H1 (cell line): Measurements from ENCODE around the gene EVX2. TPM values are rescaled to one million over a fixed set of nuclear protein-coding genes. Genes with fewer than 3 reads are reported as not detected.

Experiments
- CTCF ChIA-PET: fragments of 300-600 bp; sonication (Branson Sonifier 250); formaldehyde crosslinking; loops from one replicate; lab custom pipeline; 2021; ENCODE audit not compliant: partially characterized antibody; lab: Charles Lee
- POLR2A ChIA-PET: fragments of 300-600 bp; sonication (Branson Sonifier 250); formaldehyde crosslinking; loops from one replicate; lab custom pipeline; 2021; ENCODE audit warnings: inconsistent platforms; ENCODE audit not compliant: partially characterized antibody; lab: Charles Lee
- DNase-seq, 2 experiments: peaks; one replicate each; pipeline versions ENCODE4 v3.0.0 to v3.0.0-alpha.2; 2010 to 2022; ENCODE audit warnings: low spot score in 2 of 2, low read depth in 1 of 2, mixed read lengths in 1 of 2
- FAIRE-seq: peaks from 2 replicates; lab custom pipeline; 2011; peaks lifted over from hg19 to GRCh38; lab: Jason Lieb, UNC
- H2AFZ ChIP-seq: 2 replicates; pipeline ENCODE4 v1.8.1; 2012; ENCODE audit warnings: low read length, inconsistent platforms
- H2AK5ac ChIP-seq: 2 replicates; pipeline ENCODE4 v1.6.1; 2013; ENCODE audit warnings: low read depth, low read length
- H2BK120ac ChIP-seq: replicated peaks from 2 replicates; pipeline ENCODE3; 2013; ENCODE audit warnings: low read depth, low read length, inconsistent platforms
- H2BK12ac ChIP-seq: 2 replicates; pipeline ENCODE4 v1.6.1; 2013; ENCODE audit warnings: low read depth, low read length
- H2BK15ac ChIP-seq: 2 replicates; pipeline ENCODE4 v1.6.1; 2013; ENCODE audit warnings: low read length
- H2BK20ac ChIP-seq: 2 replicates; pipeline ENCODE4 v1.6.1; 2013; ENCODE audit warnings: low read length
- H2BK5ac ChIP-seq: 2 replicates; pipeline ENCODE4 v1.6.1; 2013; ENCODE audit warnings: low read depth, low read length
- H3K14ac ChIP-seq: 2 replicates; pipeline ENCODE4 v1.6.1; 2013; ENCODE audit warnings: inconsistent platforms; ENCODE audit not compliant: insufficient read length
- H3K18ac ChIP-seq: 2 replicates; pipeline ENCODE4 v1.6.1; 2013; ENCODE audit warnings: low read length; ENCODE audit errors: extremely low read depth
- H3K23ac ChIP-seq: 2 replicates; pipeline ENCODE4 v1.6.1; 2013; ENCODE audit warnings: inconsistent platforms; ENCODE audit not compliant: insufficient read length
- H3K23me2 ChIP-seq: 2 replicates; pipeline ENCODE4 v1.6.1; 2013; ENCODE audit warnings: low read depth, low read length
- H3K27ac ChIP-seq: 2 replicates; pipeline ENCODE4 v1.6.1; 2011; ENCODE audit warnings: low read depth, low read length, inconsistent platforms
- H3K27me3 ChIP-seq, 4 experiments: replicated peaks in 1 of 4; 1 replicate in 1 of 4; 2 replicates in 3 of 4; pipeline versions ENCODE4 v1.6.1 to v1.8.1; 2011 to 2013; ENCODE audit warnings: low read length in 3 of 4, mild to moderate bottlenecking in 3 of 4, inconsistent platforms in 2 of 4, mixed read lengths in 2 of 4, moderate library complexity in 1 of 4; ENCODE audit not compliant: control insufficient read depth in 3 of 4, insufficient read depth in 3 of 4; ENCODE audit errors: extremely low read depth in 1 of 4
- H3K36me3 ChIP-seq, 4 experiments: 2 replicates each; pipeline versions ENCODE4 v1.6.1 to v1.8.1; 2011 to 2013; ENCODE audit warnings: mild to moderate bottlenecking in 4 of 4, low read length in 3 of 4, moderate library complexity in 2 of 4, control low read depth in 1 of 4, inconsistent platforms in 1 of 4; ENCODE audit not compliant: insufficient read depth in 4 of 4, control insufficient read depth in 2 of 4
- H3K4ac ChIP-seq: replicated peaks from 2 replicates; pipeline ENCODE3; 2013; ENCODE audit warnings: low read length, low read depth, mixed read lengths, inconsistent platforms; ENCODE audit not compliant: insufficient read length
- H3K4me1 ChIP-seq, 4 experiments: replicated peaks in 1 of 4; 1 replicate in 1 of 4; 2 replicates in 3 of 4; pipeline versions ENCODE4 v1.6.1 to v1.8.1; 2011 to 2013; ENCODE audit warnings: low read length in 3 of 4, inconsistent platforms in 2 of 4, mixed read lengths in 1 of 4; ENCODE audit not compliant: insufficient read depth in 4 of 4, control insufficient read depth in 3 of 4
- H3K4me2 ChIP-seq, 2 experiments: 2 replicates each; pipeline versions ENCODE4 v1.6.1 to v1.8.1; 2011 to 2013; ENCODE audit warnings: low read depth in 2 of 2, low read length in 2 of 2, control low read depth in 1 of 2, inconsistent platforms in 1 of 2, mild to moderate bottlenecking in 1 of 2; ENCODE audit not compliant: insufficient read depth in 1 of 2
- H3K4me3 ChIP-seq, 4 experiments: fragments of 200-600, 300-600 bp in 1 of 4; sonication (generic), shearing (Covaris generic), sonication (Bioruptor Twin) in 1 of 4; 2 replicates each; pipeline versions ENCODE4 v1.5.1 to v1.8.1; 2011 to 2016; ENCODE audit warnings: low read length in 4 of 4, low read depth in 3 of 4, control low read depth in 2 of 4, inconsistent platforms in 2 of 4, mild to moderate bottlenecking in 2 of 4, mixed read lengths in 1 of 4, moderate library complexity in 1 of 4; ENCODE audit not compliant: insufficient read depth in 2 of 4; ENCODE audit errors: extremely low read depth in 1 of 4
- H3K56ac ChIP-seq: replicated peaks from 2 replicates; pipeline ENCODE3; 2013; ENCODE audit warnings: low read depth, mild to moderate bottlenecking, mixed read lengths, low read length, inconsistent platforms; ENCODE audit not compliant: insufficient read length
- H3K79me1 ChIP-seq: 2 replicates; pipeline ENCODE4 v1.6.1; 2013; ENCODE audit warnings: low read depth, low read length, control low read depth
- H3K79me2 ChIP-seq, 2 experiments: 2 replicates each; pipeline versions ENCODE4 v1.6.1 to v1.8.1; 2012 to 2013; ENCODE audit warnings: low read length in 2 of 2, mild to moderate bottlenecking in 2 of 2, inconsistent platforms in 1 of 2; ENCODE audit not compliant: insufficient read depth in 2 of 2, control insufficient read depth in 1 of 2
- H3K9ac ChIP-seq, 4 experiments: replicated peaks in 1 of 4; 1 replicate in 1 of 4; 2 replicates in 3 of 4; pipeline versions ENCODE4 v1.6.1 to v1.8.1; 2011 to 2013; ENCODE audit warnings: low read depth in 3 of 4, low read length in 3 of 4, control low read depth in 2 of 4, mild to moderate bottlenecking in 2 of 4, moderate library complexity in 2 of 4, inconsistent platforms in 1 of 4; ENCODE audit errors: extremely low read depth in 1 of 4
- H3K9me3 ChIP-seq, 2 experiments: 2 replicates each; pipeline versions ENCODE4 v1.6.1 to v1.8.1; 2012 to 2013; ENCODE audit warnings: mild to moderate bottlenecking in 2 of 2, moderate library complexity in 2 of 2, control low read depth in 1 of 2, inconsistent platforms in 1 of 2, low read depth in 1 of 2, low read length in 1 of 2, mixed read lengths in 1 of 2; ENCODE audit not compliant: insufficient read depth in 2 of 2
- H4K20me1 ChIP-seq, 2 experiments: replicated peaks in 1 of 2; 2 replicates each; pipeline versions ENCODE3 to v1.8.1; 2011 to 2013; ENCODE audit warnings: inconsistent platforms in 2 of 2, low read length in 2 of 2, mild to moderate bottlenecking in 1 of 2; ENCODE audit not compliant: insufficient read depth in 2 of 2, control insufficient read depth in 1 of 2
- H4K5ac ChIP-seq: 2 replicates; pipeline ENCODE4 v1.6.1; 2013; ENCODE audit warnings: low read length, low read depth, mixed read lengths, inconsistent platforms; ENCODE audit not compliant: insufficient read length
- H4K8ac ChIP-seq: 2 replicates; pipeline ENCODE4 v1.8.0; 2013; ENCODE audit warnings: mild to moderate bottlenecking, moderate library complexity, low read length, inconsistent platforms; ENCODE audit not compliant: insufficient read depth; ENCODE audit errors: extremely low read depth
- H4K91ac ChIP-seq: replicated peaks from 2 replicates; pipeline ENCODE3; 2013; ENCODE audit warnings: low read length, mixed read lengths, inconsistent platforms; ENCODE audit not compliant: insufficient read length
- ATF3 ChIP-seq: IDR thresholded peaks from 2 replicates; pipeline ENCODE4 v1.6.1; 2011; ENCODE audit warnings: low read depth, mild to moderate bottlenecking, low read length; ENCODE audit not compliant: insufficient read depth
- CHD2 ChIP-seq: IDR thresholded peaks from 2 replicates; pipeline ENCODE4 v1.6.1; 2012; ENCODE audit warnings: low read length, improper control_type of control experiment
- WGBS, 2 experiments: shearing (Covaris generic) in 1 of 2; methylation state at CpG; one replicate each; pipeline versions ENCODE4 v1.1.6 to v1.1.7; 2013 to 2015; ENCODE audit warnings: low lambda C conversion rate in 2 of 2, mixed read lengths in 2 of 2, inconsistent platforms in 1 of 2, low coverage in 1 of 2, missing lambda C conversion rate in 1 of 2; ENCODE audit not compliant: insufficient replicate concordance in 2 of 2, insufficient coverage in 1 of 2, insufficient read length in 1 of 2; ENCODE audit errors: extremely low coverage in 1 of 2, missing lambda C conversion rate in 1 of 2; 5-methylcytosine and 5-hydroxymethylcytosine counted together
- polyA plus RNA-seq, 7 experiments: library from polyadenylated mRNA; depleted of rRNA in 3 of 7; stranded (reverse) in 5 of 7; unstranded in 2 of 7; fragments of >200 nt in 5 of 7; fragments of 200-250 nt in 2 of 7; gene quantifications; 1 replicate in 5 of 7; 2 replicates in 1 of 7; 4 replicates in 1 of 7; pipeline versions ENCODE4 v1.2.1 to v1.2.3, GENCODE V29; 2011 to 2013; ENCODE audit warnings: missing spikeins in 2 of 7, mixed read lengths in 2 of 7
- total RNA-seq: library from RNA; stranded (reverse); fragmentation: NEBNext Ultra II Directional; extraction: Animal tissue kit (Norgen Biotek cat#: 25700); gene quantifications from 2 replicates; pipeline ENCODE4 v1.2.1, GENCODE V29; 2021

EVX2 gene
- total and polyA plus RNA-seq, 2 of the 8 experiments (the other 6 are each of a cell fraction or from before 2014, with no cell fraction given) = not detected

GRCh38 chr2:176056406-176056805 lies 27.4 kb downstream of the EVX2 start:
- FAIRE-seq (no peak), DNase-seq (no peak)
- H4K91ac ChIP-seq = no peak overlapping the region
- no peak overlapping the region for H2BK20ac ChIP-seq
- H2BK5ac ChIP-seq = no peak overlapping the region
- no peak overlapping the region for H3K4me3 ChIP-seq
- no peak overlapping the region for H3K18ac ChIP-seq
- H3K14ac ChIP-seq = no peak overlapping the region
- H2AK5ac ChIP-seq = no peak overlapping the region
- ChIA-PET POLR2A (interaction anchor here (0.6 kb wide), 1 partner anchor 47 kb away, joined by 3 read pairs; no protein-coding TSS in a partner anchor), CTCF (interaction anchor here (1.3 kb wide), 3 partner anchors 11 to 689 kb away, joined by 3 read pairs; no protein-coding TSS in a partner anchor)
- no peak overlapping the region for H3K23ac ChIP-seq
- H3K4ac ChIP-seq = no peak overlapping the region
- H2BK12ac ChIP-seq = no peak overlapping the region
- peaks cover 0 to 5% (median 0%) of the 10 kb centered on the region in 4 experiments; a peak in 1 of 7 replicates for H3K4me1 ChIP-seq
- H2AFZ ChIP-seq = no peak overlapping the region
- no peak overlapping the region for H3K4me2 ChIP-seq
- no peaks in the 10 kb centered on the region for H3K9me3 ChIP-seq
- WGBS, 2 experiments = 60% methylated on average over 1 of the region's 1 CpG; no CpG with 5 or more reads in 1 of the 2 experiments
- H3K79me2 ChIP-seq = no peaks in the 10 kb centered on the region
- H3K36me3 ChIP-seq = no peaks in the 10 kb centered on the region
- no peak overlapping the region for H2BK15ac ChIP-seq
- peaks cover 0 to 3% (median 2%) of the 10 kb centered on the region in 4 experiments; a peak in 1 of 7 replicates for H3K27me3 ChIP-seq
- no peak overlapping the region for H4K8ac ChIP-seq
- no peaks in the 10 kb centered on the region for H3K79me1 ChIP-seq
- no peak overlapping the region for H3K27ac ChIP-seq
- no peak for TF ChIP-seq CHD2
- no peak for TF ChIP-seq ATF3
- no peak overlapping the region for H2BK120ac ChIP-seq
- no peak overlapping the region for H4K5ac ChIP-seq
- H3K56ac ChIP-seq = no peak overlapping the region
- H3K23me2 ChIP-seq = no peaks in the 10 kb centered on the region
- H3K9ac ChIP-seq = no peak overlapping the region
- H4K20me1 ChIP-seq = no peaks in the 10 kb centered on the region
